Left lung (tissue), 10 donors: ENCODE data around the gene ANK2. TPM values are rescaled to one million over a fixed set of nuclear protein-coding genes. Genes with fewer than 3 reads are reported as not detected.

ENCODE experiments used
- ATAC-seq: fragments of 200-7000 bp; cut with Tn5 transposase; one replicate; pipeline ENCODE4 v1.9.1; 2020; ENCODE audit warnings: moderate library complexity
- DNase-seq, 4 donors: peaks; one replicate each; pipeline ENCODE4 v3.0.0-alpha.2; 2013 to 2020
- H3K27ac ChIP-seq, 2 donors: fragments of 200-600 bp; sonication (generic) in 1 of 2; one replicate each; pipeline versions ENCODE4 v1.5.0 to v1.8.0; 2020 to 2021
- H3K27me3 ChIP-seq, 2 donors: fragments of 200-600 bp; sonication (generic) in 1 of 2; one replicate each; pipeline versions ENCODE4 v1.5.0 to v1.8.0; 2020 to 2021
- H3K36me3 ChIP-seq, 2 donors: fragments of 200-600 bp; sonication (generic) in 1 of 2; one replicate each; pipeline versions ENCODE4 v1.5.0 to v1.8.0; 2020 to 2021
- H3K4me1 ChIP-seq, 2 donors: fragments of 200-600 bp; one replicate each; pipeline ENCODE4 v1.8.0; 2021
- H3K4me3 ChIP-seq, 2 donors: fragments of 200-600 bp; sonication (generic) in 1 of 2; one replicate each; pipeline versions ENCODE4 v1.5.0 to v1.8.0; 2020 to 2021; ENCODE audit warnings: mild to moderate bottlenecking in 1 of 2
- H3K9me3 ChIP-seq, 2 donors: fragments of 200-600 bp; sonication (generic) in 1 of 2; one replicate each; pipeline versions ENCODE4 v1.5.0 to v1.8.0; 2020 to 2021
- CTCF ChIP-seq, 2 donors: fragments of 200-600 bp; sonication (generic) in 1 of 2; IDR thresholded peaks; one replicate each; pipeline versions ENCODE4 v1.5.0 to v1.8.0; 2021; ENCODE audit warnings: antibody characterized with exemption in 2 of 2
- intact Hi-C, 2 donors: fragments of 100-400 bp; cut with DNase I; formaldehyde crosslinking; loops; one replicate each; pipeline versions ENCODE4 v1.11.2 to v1.14.2; 2022
- polyA plus RNA-seq, 6 donors: library from polyadenylated mRNA; unstranded; fragments of 120-200 nt; gene quantifications; one replicate each; pipeline ENCODE4 v1.2.1, GENCODE V29; 2013; ENCODE audit not compliant: insufficient read length in 6 of 6
- total RNA-seq, 2 donors: library from RNA; stranded (reverse); fragmentation: NEBNext Ultra II Directional; extraction: Animal tissue kit (Norgen Biotek cat#: 25700); gene quantifications; one replicate each; pipeline ENCODE4 v1.2.1, GENCODE V29; 2021
- donor health status: DM: no; HTN: yes; CAD: no.
- donor health status: DM: no; HTN: no; CAD: no.

Gene ANK2
- total and polyA plus RNA-seq, 8 donors = 18.2 to 33.2 (median 28.8) TPM

DNA sequence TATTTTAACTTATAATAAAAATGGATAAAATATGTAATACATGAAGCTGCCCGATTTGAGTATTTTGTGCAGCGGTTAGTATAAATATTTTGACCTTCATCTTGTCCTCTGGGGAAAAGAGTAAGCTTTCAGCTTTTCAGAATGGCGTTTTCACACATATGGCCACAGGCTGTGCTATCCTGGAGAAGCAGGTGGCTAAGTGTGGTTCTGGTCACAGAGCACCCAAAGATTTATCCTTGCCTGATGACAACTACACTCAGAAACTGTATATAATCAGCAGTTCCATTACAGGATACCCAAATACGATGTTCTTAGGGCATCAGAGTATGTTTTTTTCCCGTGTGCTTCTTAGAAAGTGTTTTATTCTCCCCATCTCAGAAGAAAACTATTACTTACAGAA, 42.3 kb upstream of the ANK2 start:
- no peak for TF ChIP-seq CTCF (IDR thresholded peaks at IDR 0.05)
- Histone ChIP-seq H3K36me3 (no peaks in the 10 kb centered on the region), H3K4me1 (no peaks in the 10 kb centered on the region), H3K27ac (no peak overlapping the region), H3K27me3 (no peaks in the 10 kb centered on the region), H3K4me3 (no peak overlapping the region), H3K9me3 (no peaks in the 10 kb centered on the region)
- ATAC-seq = no peak
- DNase-seq = no peak
- intact Hi-C loops = no loop called here

DNA sequence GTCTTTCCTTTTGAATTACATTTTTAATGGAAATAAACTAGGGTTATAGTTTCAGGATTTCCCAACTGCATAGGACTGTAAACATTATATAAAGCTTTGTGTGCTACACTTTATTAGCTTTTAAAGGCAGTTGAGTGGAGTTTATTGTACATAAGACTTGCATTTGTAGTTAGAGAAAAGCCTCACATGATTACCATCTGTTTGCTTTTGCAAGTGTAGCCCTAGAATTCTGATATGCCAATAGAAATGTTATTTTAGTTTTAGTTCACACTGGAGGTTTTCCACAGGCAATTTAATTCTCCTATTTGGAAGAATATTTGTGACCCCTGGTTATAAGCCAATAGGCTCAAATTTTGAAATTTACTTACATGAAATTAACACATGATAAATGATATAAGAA, 41.3 kb upstream of the ANK2 start:
- Histone ChIP-seq H3K36me3 (no peaks in the 10 kb centered on the region), H3K27me3 (no peaks in the 10 kb centered on the region), H3K27ac (no peak overlapping the region), H3K4me1 (no peaks in the 10 kb centered on the region), H3K4me3 (no peak overlapping the region), H3K9me3 (no peaks in the 10 kb centered on the region)
- intact Hi-C loops = no loop called here
- TF ChIP-seq CTCF (IDR thresholded peaks at IDR 0.05) = no peak
- ATAC-seq (no peak), DNase-seq (no peak)

DNA sequence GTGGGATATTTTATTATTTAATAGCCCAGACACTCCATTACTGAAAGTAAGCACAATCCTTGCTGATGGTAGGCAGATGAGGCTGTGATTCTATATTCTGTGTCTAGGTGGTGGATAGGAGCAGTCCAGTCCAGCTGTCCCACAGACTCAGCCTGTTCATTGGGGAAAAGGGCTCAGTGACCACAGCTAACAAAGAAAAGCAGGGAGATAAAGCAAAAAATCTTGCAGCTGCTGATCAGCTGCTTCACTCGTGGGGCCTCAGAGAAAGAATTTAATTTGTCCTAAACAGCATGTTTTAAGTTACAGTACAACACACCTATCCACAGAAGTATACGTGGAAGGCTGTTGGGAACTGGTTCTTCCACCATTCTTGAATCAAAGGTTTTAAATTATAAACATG, 40.7 kb upstream of the ANK2 start:
- no peak for TF ChIP-seq CTCF (IDR thresholded peaks at IDR 0.05)
- intact Hi-C loops = no loop called here
- H3K4me1 ChIP-seq = no peaks in the 10 kb centered on the region
- no peak for DNase-seq
- H3K4me3 ChIP-seq = no peak overlapping the region
- H3K36me3 ChIP-seq = no peaks in the 10 kb centered on the region
- H3K27me3 ChIP-seq = no peaks in the 10 kb centered on the region
- no peak overlapping the region for H3K27ac ChIP-seq
- ATAC-seq = no peak
- H3K9me3 ChIP-seq = no peaks in the 10 kb centered on the region

- TF ChIP-seq CTCF (IDR thresholded peaks at IDR 0.05) = no peak
- no peaks in the 10 kb centered on the region for H3K27me3 ChIP-seq
- no peak overlapping the region for H3K27ac ChIP-seq
- ATAC-seq (no peak), DNase-seq (no peak)
- H3K4me3 ChIP-seq = no peak overlapping the region
- no peaks in the 10 kb centered on the region for H3K4me1 ChIP-seq
- no peaks in the 10 kb centered on the region for H3K9me3 ChIP-seq
- no peaks in the 10 kb centered on the region for H3K36me3 ChIP-seq
- intact Hi-C loops = no loop called here
Observed at GRCh38 chr4:113009461-113009860, 40.0 kb upstream of the ANK2 start.

- no peak for TF ChIP-seq CTCF (IDR thresholded peaks at IDR 0.05)
- Histone ChIP-seq H3K27me3 (no peaks in the 10 kb centered on the region), H3K9me3 (no peaks in the 10 kb centered on the region), H3K4me3 (no peak overlapping the region), H3K36me3 (no peaks in the 10 kb centered on the region), H3K4me1 (no peaks in the 10 kb centered on the region), H3K27ac (no peak overlapping the region)
- DNase-seq (no peak), ATAC-seq (no peak)
- intact Hi-C loops = no loop called here
Observed at GRCh38 chr4:113012122-113012725, 37.2 kb upstream of the ANK2 start.
